Measurements from ENCODE around the gene PPP2R3B. TPM values are rescaled to one million over a fixed set of nuclear protein-coding genes. Genes with fewer than 3 reads are reported as not detected.

The PPP2R3B gene
- total RNA-seq, 1 donor from 2014 or later, result 65.2 TPM

- H3K36me3 Mint-ChIP-seq, result peaks cover 10% of the 10 kb centered on the region
- no peak for TF ChIP-seq CTCF (IDR thresholded peaks at IDR 0.05; ENCODE audit: unreplicated experiment)
- no peak overlapping the region for H3K27ac Mint-ChIP-seq
- peaks cover 8% of the 10 kb centered on the region for H3K9me3 Mint-ChIP-seq
- peaks cover 11% of the 10 kb centered on the region for H3K4me1 Mint-ChIP-seq
- no peak overlapping the region for H3K4me3 Mint-ChIP-seq
- H3K27me3 Mint-ChIP-seq (ENCODE audit: low read depth), result peaks cover 19% of the 10 kb centered on the region
- DNase-seq (ENCODE audit: low spot score in 2 of 2, unreplicated experiment in 2 of 2), result no peak
Measured at GRCh38 chrX:367866-368265, 18.8 kb downstream of the PPP2R3B start.

GRCh38 chrX:367349-367748 lies 19.4 kb downstream of the PPP2R3B start:
- H3K36me3 Mint-ChIP-seq, result peaks cover 14% of the 10 kb centered on the region
- peaks cover 9% of the 10 kb centered on the region for H3K4me1 Mint-ChIP-seq
- H3K27ac Mint-ChIP-seq, result no peak overlapping the region
- TF ChIP-seq CTCF (IDR thresholded peaks at IDR 0.05; ENCODE audit: unreplicated experiment), result no peak
- H3K9me3 Mint-ChIP-seq, result peaks cover 9% of the 10 kb centered on the region
- no peak for DNase-seq (ENCODE audit: low spot score in 2 of 2, unreplicated experiment in 2 of 2)
- no peak overlapping the region for H3K4me3 Mint-ChIP-seq
- peaks cover 15% of the 10 kb centered on the region for H3K27me3 Mint-ChIP-seq (ENCODE audit: low read depth)

GRCh38 chrX:363621-364375 lies 22.9 kb downstream of the PPP2R3B start:
- no peak overlapping the region for H3K27ac Mint-ChIP-seq
- no peaks in the 10 kb centered on the region for H3K27me3 Mint-ChIP-seq (ENCODE audit: low read depth)
- no peak overlapping the region for H3K4me3 Mint-ChIP-seq
- no peak for TF ChIP-seq CTCF (IDR thresholded peaks at IDR 0.05; ENCODE audit: unreplicated experiment)
- H3K4me1 Mint-ChIP-seq, result peaks cover under 1% of the 10 kb centered on the region
- H3K9me3 Mint-ChIP-seq, result peaks cover 28% of the 10 kb centered on the region
- no peak for DNase-seq (ENCODE audit: low spot score in 2 of 2, unreplicated experiment in 2 of 2)
- peaks cover 45% of the 10 kb centered on the region for H3K36me3 Mint-ChIP-seq

- peaks cover 49% of the 10 kb centered on the region for H3K36me3 Mint-ChIP-seq
- no peaks in the 10 kb centered on the region for H3K4me1 Mint-ChIP-seq
- peaks cover 28% of the 10 kb centered on the region for H3K9me3 Mint-ChIP-seq
- no peak overlapping the region for H3K27ac Mint-ChIP-seq
- no peak overlapping the region for H3K4me3 Mint-ChIP-seq
- H3K27me3 Mint-ChIP-seq (ENCODE audit: low read depth), result no peaks in the 10 kb centered on the region
- TF ChIP-seq CTCF (IDR thresholded peaks at IDR 0.05; ENCODE audit: unreplicated experiment), result no peak
- no peak for DNase-seq (ENCODE audit: low spot score in 2 of 2, unreplicated experiment in 2 of 2)
Measured at GRCh38 chrX:362937-363620, 23.6 kb downstream of the PPP2R3B start.

- Mint-ChIP-seq H3K36me3 (peaks cover 56% of the 10 kb centered on the region), H3K4me1 (no peaks in the 10 kb centered on the region), H3K4me3 (no peak overlapping the region), H3K27me3 (ENCODE audit: low read depth) (no peaks in the 10 kb centered on the region), H3K9me3 (peaks cover 28% of the 10 kb centered on the region), H3K27ac (no peak overlapping the region)
- no peak for TF ChIP-seq CTCF (IDR thresholded peaks at IDR 0.05; ENCODE audit: unreplicated experiment)
- DNase-seq (ENCODE audit: low spot score in 2 of 2, unreplicated experiment in 2 of 2), result no peak
Measured at GRCh38 chrX:362351-362750, 24.4 kb downstream of the PPP2R3B start.
